Activated gamma-delta T cell treated with anti-CD3 and anti-CD28 coated beads, Interleukin-2, amount 50 U/mL, for 16 hours (primary cell): ENCODE results near the gene WDR20.

Experiments
- DNase-seq: peaks from one replicate; pipeline ENCODE4 v3.0.0-alpha.2; 2020; ENCODE audit warnings: low read depth

The WDR20 gene

DNA sequence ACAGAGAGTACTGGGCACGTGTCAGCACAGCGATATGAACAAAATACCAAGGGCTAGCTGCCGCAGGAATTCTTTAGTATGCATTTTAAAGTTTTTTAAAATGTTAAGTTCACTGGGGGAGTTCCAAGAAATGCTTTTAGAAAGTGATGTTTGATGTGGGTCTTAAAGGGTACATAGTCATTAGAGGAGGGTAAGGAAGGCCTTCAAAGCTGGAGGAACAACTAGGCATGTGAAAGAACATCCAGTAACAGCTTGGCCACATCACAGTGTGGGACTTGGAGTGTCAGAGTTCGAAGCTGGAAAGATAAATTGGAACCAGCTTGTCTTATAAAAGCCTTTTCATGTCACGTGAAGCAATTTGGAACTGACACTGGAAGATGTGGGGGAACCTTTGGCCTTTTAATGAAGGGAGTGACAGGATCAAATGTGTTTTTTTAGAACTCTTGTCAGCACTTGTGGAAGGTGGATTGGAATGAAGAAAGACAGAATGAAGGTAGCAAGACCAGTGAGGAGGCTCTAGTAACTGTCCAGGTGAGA lies 57.7 kb downstream of the WDR20 start:
- no peak for DNase-seq

DNA sequence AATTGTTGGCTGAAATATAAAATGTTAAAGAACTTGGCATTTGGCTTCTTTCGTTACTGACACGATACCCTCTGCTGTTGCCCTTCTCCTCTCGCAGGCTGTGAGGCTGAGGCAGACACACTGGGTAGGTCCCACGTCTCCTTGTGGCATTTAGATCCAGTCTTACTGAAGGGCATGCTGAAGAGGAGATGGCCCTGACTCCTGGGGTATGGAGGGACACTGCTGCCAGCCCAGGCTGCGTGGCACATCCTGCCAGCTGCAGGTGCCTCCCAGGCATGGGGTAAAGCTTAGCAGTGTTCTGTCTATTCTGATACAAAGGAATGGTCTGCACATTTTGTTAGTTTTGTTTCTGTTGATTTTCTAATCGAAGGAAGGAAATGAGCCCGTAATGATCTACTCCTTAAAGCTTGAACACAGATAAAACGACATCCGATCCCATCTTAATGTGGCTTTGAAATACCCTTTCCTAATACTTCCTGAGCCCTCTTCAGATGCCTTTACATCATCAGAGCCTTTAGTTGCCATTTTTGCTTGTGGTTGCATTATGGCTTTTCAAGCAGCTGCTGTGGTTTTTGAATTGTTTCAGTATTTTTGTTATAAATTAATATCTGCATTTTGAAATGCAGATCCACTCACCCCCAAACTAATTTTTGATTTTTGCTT lies 61.1 kb downstream of the WDR20 start:
- DNase-seq: no peak

DNA sequence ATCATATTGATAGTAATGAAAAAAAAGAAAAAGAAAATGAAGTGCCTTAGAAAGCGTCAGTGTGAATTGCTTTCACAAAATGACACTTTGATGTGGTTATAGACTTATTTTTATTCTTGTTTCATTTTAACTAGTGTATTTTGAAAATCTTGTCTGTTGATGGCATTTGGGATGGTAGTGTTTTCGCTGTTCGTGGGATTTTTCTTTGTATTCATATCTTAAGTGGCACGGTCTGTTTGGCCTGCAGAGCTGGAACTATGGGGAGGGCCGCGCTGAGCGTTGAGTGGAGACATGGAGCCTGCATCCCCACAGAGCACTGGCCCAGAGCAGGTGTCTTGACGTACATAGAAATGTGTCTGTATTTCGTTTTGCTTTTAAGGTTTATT lies 61.6 kb downstream of the WDR20 start:
- DNase-seq: no peak

DNA sequence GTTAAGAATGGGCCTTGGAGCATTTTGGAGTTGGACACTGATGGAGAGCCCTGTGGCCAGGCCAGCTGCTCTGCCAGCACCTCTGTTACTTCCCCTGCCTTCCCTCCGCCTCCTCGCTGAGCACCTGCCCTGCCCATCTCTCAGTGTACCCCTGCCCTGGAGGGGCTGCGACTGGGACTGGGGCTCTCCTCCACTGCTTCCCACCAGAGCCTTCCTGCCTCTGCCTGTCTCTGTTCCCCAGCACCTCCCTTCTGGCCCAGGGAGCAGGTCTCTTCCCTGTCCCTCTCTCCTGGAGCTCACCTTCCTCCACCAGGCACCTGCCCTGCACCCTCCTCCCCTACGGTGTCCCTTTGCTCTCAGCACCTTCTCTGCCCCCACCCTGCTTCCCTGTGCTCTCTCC lies 62.1 kb downstream of the WDR20 start:
- DNase-seq: no peak

DNA sequence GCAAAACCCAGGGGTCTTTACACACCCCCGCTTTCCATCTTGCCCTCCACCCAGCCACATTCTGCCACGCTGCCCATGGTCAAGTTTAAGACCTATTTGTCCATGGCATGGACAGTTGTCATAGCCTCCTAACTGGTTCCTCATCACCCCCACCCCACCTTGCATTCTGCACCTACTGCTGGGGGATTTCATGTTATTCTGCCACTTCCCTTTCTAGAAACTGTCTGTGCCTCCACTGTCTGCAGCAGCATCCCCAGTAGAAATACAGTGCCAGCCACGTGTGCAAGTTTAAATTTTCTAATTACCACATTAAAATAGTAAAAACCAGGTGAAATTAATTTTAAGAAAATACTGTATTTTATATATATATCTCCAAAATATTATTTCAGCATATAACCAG lies 63.2 kb downstream of the WDR20 start:
- no peak for DNase-seq

DNA sequence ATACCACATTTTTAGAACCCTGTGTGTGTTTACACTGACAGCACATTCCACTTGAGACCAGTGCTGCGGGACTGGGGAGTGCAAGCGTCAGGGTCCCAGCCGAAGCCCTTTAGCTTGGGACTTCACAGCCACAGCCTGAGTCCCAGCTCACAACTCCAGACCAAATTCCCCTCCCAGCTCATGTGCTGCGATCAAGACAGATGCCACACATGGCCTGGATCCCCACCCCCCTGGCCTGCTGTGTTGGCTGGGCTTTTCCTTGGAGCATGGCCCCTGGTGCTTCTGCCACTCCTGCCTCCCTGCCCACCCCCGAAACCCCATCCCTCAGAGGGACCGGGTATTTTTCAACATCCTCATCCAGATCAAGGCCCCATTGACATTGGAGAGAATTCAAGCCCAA lies 63.7 kb downstream of the WDR20 start:
- DNase-seq: no peak

GRCh38 chr14:102205560-102205959 lies 65.9 kb downstream of the WDR20 start:
- DNase-seq: no peak

DNA sequence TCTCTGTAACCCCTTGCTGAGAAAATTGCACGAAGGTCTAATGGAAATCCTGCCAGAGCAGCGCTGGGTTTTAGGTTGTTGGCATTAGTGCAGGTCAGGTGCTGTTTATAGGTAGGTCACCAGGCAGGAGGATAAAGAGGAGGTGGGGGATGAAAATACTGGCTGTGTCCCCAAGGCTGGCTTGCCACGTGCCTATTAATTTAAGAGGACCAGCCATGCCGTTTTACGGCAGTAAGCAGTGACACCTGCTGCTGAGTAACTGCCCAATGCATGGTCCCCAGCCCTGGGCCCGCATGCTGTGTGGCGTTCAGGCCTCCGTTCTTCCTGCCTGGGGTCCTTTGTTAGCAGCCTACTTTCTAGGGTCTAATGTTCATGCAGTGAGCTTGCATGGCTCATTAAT lies 67.2 kb downstream of the WDR20 start:
- DNase-seq: no peak

DNA sequence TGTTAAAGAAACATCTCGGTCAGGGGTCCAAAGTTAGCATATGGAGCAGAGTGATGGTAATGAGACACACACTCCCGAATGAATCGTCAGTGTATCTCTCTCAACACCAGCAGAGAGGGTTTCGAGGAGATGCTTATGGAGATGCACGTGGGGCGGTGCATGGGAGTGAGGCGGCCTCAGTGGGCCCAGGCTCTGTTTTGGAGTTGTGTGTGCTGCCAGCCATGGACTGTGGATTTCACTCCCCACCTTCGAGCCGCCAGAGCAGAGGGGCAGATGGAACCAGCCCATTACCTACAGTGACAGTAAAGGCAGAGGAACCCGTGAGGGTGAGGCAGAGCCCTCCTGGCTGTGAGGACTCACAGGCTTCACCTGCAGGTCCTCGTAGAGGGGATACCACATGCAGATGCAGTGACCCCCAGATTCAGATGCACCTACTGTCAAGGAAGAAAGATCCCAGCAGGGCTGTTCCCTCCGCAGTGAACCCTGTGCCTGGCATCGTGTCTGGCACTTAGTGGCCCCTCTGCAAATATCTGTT lies 68.2 kb downstream of the WDR20 start:
- no peak for DNase-seq

GRCh38 chr14:102208741-102209140 lies 69.0 kb downstream of the WDR20 start:
- DNase-seq: no peak

GRCh38 chr14:102209224-102209966 lies 69.7 kb downstream of the WDR20 start:
- no peak for DNase-seq

DNA sequence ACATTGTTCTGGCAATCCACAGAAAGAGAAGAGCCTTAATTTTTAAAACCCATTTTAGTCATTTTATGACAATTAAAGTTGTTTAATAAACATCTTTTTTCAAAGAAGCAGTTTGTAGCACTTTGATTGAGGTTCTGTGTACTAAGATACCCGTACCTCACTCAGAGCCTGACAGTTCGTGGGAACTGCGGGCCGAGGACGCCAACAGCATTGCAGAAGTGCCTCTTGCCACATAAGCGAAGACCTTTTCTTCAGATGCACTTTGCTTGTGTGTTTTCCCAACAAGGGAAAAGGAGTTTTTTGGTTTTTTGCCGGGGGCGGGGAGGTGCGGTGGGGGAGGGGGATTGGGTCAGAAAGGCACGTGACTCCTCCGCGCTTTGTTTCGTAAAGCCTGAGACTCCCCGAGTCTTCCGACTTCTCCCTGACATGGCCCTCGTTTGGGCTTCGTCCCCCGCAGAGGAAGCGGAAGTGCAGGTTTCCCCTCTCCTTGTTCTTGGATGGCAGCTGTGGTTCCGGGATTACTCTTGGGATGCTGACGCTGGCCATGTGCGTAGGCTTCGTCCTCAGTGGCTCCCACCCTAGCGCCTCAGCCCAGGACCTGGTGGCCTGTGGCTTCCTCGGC lies 70.8 kb downstream of the WDR20 start:
- no peak for DNase-seq

DNA sequence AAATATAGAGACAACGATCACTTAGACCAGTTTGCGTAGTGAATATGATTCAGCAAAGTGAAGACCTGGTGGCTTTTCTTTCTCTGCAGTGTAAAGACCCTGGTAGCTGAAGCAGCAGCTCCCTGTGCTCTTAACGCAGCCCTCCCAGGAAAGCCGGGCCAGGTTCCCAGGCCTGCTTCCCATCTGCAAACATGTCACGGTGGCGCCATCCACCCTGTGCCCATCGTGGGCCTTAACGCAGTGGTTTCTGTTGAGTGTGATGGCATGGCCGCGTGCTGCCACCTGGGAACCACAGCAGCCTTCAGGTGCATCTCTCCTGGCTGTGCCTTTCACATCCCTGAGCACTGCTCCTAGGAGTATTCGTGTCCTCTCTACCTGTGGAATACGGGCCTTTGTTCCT lies 71.5 kb downstream of the WDR20 start:
- DNase-seq: no peak

GRCh38 chr14:102212356-102212755 lies 72.7 kb downstream of the WDR20 start:
- DNase-seq: no peak

- no peak for DNase-seq
Observed at GRCh38 chr14:102212845-102213244, 73.1 kb downstream of the WDR20 start.

- no peak for DNase-seq
Observed at GRCh38 chr14:102213470-102213869, 73.8 kb downstream of the WDR20 start.

- DNase-seq: no peak
Observed at GRCh38 chr14:102213984-102214658, 74.4 kb downstream of the WDR20 start.

- no peak for DNase-seq
Observed at GRCh38 chr14:102215071-102215470, 75.4 kb downstream of the WDR20 start.

DNA sequence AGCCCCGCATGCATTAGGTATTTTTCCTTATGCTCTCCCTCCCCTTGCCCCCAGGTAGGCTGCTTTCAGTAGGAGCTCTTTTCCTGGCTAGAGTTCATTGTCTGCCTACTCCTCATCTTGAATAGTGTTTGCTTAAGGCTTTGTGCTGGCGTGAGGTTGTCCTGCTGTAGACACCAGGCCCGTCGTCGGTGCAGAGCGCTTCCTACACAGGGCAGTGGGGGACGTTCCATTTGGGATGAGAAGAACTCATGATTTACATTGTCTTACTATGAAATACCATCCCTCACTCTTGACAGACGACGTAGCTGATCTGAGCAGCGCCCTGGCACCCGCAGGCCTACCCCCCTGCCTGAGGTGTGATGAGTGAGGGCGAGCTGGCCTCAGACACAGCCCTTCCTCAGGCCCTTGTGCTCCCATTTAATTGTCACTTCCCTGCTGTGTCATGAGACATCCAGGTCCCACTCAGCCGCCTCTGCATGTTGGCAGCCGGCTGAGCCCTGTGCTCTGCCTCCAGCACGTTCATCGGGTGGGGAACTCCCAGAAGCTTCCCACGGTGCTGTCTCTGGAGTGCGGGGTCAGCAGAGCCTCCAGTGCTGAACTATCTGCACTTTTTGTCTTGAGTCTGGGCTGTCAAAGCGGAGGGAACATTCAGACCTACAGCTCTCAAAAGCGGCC lies 76.0 kb downstream of the WDR20 start:
- DNase-seq: no peak

DNA sequence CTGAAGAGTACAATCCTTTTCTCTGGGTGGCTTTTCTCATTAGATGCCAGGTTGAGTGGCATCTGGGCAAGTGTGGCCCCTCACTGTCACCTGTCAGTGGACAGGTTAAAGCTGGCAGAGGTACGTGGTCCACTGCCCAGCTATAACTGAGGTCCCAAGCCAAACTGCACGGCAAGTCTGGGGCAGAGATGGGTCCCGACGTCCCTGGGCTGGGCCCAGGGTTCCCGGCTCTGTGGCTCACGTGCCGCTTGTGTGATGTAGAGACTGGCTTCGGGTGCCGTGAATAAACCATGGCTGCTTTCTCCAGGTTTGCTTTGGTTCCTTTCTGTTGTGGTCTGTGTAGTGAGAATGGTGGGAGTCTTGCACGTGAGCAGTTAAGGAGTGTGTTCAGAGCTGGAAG lies 77.7 kb downstream of the WDR20 start:
- DNase-seq: no peak

DNA sequence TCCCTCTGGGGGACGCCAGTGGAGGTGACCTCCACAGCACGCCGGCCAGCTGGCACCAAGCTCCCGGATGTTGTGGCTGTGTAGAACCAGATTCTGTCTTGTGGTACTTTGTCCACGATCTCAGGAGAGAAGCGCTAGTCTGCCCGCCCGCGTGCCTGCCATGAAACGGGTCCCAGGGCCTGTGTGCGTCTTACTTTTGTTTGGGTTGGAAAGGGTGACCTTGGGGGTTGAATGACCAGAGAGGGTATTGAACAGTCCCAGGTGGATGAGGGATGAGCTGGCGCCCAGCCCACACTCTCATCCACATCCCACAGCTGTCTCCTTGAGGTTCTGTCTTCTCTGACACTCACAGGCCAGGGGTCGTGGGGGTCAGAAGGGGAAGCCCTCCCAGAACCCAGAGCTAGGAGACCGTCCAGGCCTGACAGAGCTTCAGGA lies 78.3 kb downstream of the WDR20 start:
- no peak for DNase-seq

- DNase-seq: no peak
Observed at GRCh38 chr14:102218688-102219087, 79.0 kb downstream of the WDR20 start.
